KOPT-K1 (cell line): ENCODE results near the gene ADH1B.
"Not testable (repeated sequence)": the region's sequence is repeated elsewhere in the genome, so short reads cannot be mapped to it uniquely, and the experiment has no call there.

ENCODE experiments used
- H3K27ac ChIP-seq: fragments of 200-600 bp; sonication (generic); 2 replicates; pipeline ENCODE4 v1.5.1; 2016; ENCODE audit warnings: antibody characterized with exemption, mild to moderate bottlenecking, low read depth, low read length; ENCODE audit not compliant: poor library complexity, severe bottlenecking
- H3K36me3 ChIP-seq: fragments of 200-600 bp; sonication (generic); 2 replicates; pipeline ENCODE4 v1.5.1; 2017; ENCODE audit warnings: antibody characterized with exemption, mild to moderate bottlenecking, low read length, moderate library complexity; ENCODE audit not compliant: insufficient read depth
- H3K9me3 ChIP-seq: fragments of 200-600 bp; sonication (generic); 2 replicates; pipeline ENCODE4 v1.5.1; 2017; ENCODE audit warnings: antibody characterized with exemption, low read length, mild to moderate bottlenecking; ENCODE audit not compliant: insufficient read depth, poor library complexity, severe bottlenecking

Gene ADH1B

GRCh38 chr4:99321241-99322191 lies at the start of gene ADH1B:
TSS of gene ADH1B (minus strand) at chr4:99321401. CDS start at chr4:99321331, 70 bp downstream.
- no peaks in the 10 kb centered on the region for H3K36me3 ChIP-seq
- H3K27ac ChIP-seq: no peak within 1 kb of the TSS
- no peaks in the 10 kb centered on the region for H3K9me3 ChIP-seq

GRCh38 chr4:99367817-99368216 lies 46.6 kb upstream of the ADH1B start:
- H3K9me3 ChIP-seq, H3K27ac ChIP-seq, H3K36me3 ChIP-seq: not testable (repeated sequence)

- H3K27ac ChIP-seq: no peak overlapping the region
- no peaks in the 10 kb centered on the region for H3K9me3 ChIP-seq
- H3K36me3 ChIP-seq: no peaks in the 10 kb centered on the region
These were observed 45.3 kb upstream of the ADH1B start for GRCh38 chr4:99366491-99366890.

GRCh38 chr4:99362768-99363167 lies 41.6 kb upstream of the ADH1B start:
- Histone ChIP-seq H3K36me3 (no peaks in the 10 kb centered on the region), H3K9me3 (no peaks in the 10 kb centered on the region), H3K27ac (no peak overlapping the region)

GRCh38 chr4:99361899-99362275 lies 40.7 kb upstream of the ADH1B start:
- no peak overlapping the region for H3K27ac ChIP-seq
- H3K9me3 ChIP-seq: no peaks in the 10 kb centered on the region

GRCh38 chr4:99361268-99361898 lies 40.2 kb upstream of the ADH1B start:
- Histone ChIP-seq H3K36me3 (no peaks in the 10 kb centered on the region), H3K9me3 (no peaks in the 10 kb centered on the region), H3K27ac (no peak overlapping the region)

More at GRCh38 chr4:99361899-99362275, 40.7 kb upstream of the ADH1B start:
- no peaks in the 10 kb centered on the region for H3K36me3 ChIP-seq

- H3K27ac ChIP-seq: no peak overlapping the region
- H3K36me3 ChIP-seq: no peaks in the 10 kb centered on the region
- H3K9me3 ChIP-seq: no peaks in the 10 kb centered on the region
These were observed 38.4 kb upstream of the ADH1B start for GRCh38 chr4:99359480-99360204.

- H3K27ac ChIP-seq: no peak overlapping the region
- no peaks in the 10 kb centered on the region for H3K36me3 ChIP-seq
- H3K9me3 ChIP-seq: no peaks in the 10 kb centered on the region
These were observed 36.7 kb upstream of the ADH1B start for GRCh38 chr4:99357948-99358347.

GRCh38 chr4:99356992-99357391 lies 35.8 kb upstream of the ADH1B start:
- Histone ChIP-seq H3K36me3 (no peaks in the 10 kb centered on the region), H3K27ac (no peak overlapping the region), H3K9me3 (no peaks in the 10 kb centered on the region)

- not testable (repeated sequence) for H3K36me3 ChIP-seq, H3K9me3 ChIP-seq, H3K27ac ChIP-seq
These were observed 34.9 kb upstream of the ADH1B start for GRCh38 chr4:99356149-99356548.

- no peaks in the 10 kb centered on the region for H3K9me3 ChIP-seq
- no peaks in the 10 kb centered on the region for H3K36me3 ChIP-seq
- H3K27ac ChIP-seq: no peak within 1 kb of the TSS
These were observed 31.7 kb upstream of the ADH1B start, which contains the start of gene ADH1C for GRCh38 chr4:99352602-99353537. TSS of gene ADH1C (minus strand) at chr4:99352746. CDS start at chr4:99352675, 71 bp downstream.

- Histone ChIP-seq H3K9me3 (no peaks in the 10 kb centered on the region), H3K27ac (no peak overlapping the region), H3K36me3 (no peaks in the 10 kb centered on the region)
These were observed 30.3 kb upstream of the ADH1B start for GRCh38 chr4:99351487-99351886.

GRCh38 chr4:99349338-99349737 lies 28.1 kb upstream of the ADH1B start:
- no peaks in the 10 kb centered on the region for H3K9me3 ChIP-seq
- H3K27ac ChIP-seq: no peak overlapping the region
- H3K36me3 ChIP-seq: no peaks in the 10 kb centered on the region

- H3K27ac ChIP-seq, H3K9me3 ChIP-seq, H3K36me3 ChIP-seq: not testable (repeated sequence)
These were observed 21.4 kb upstream of the ADH1B start for GRCh38 chr4:99342624-99343023.
